Skeletal muscle tissue (tissue), 4 donors: ENCODE data around the gene PCDH20. TPM values are rescaled to one million over a fixed set of nuclear protein-coding genes. Genes with fewer than 3 reads are reported as not detected.
"Not testable (repeated sequence)": the region's sequence is repeated elsewhere in the genome, so short reads cannot be mapped to it uniquely, and the experiment has no call there.

Experiments
- H3K27ac ChIP-seq: one replicate; pipeline ENCODE4 v1.7.0; 2013; ENCODE audit warnings: mild to moderate bottlenecking, low read depth, low read length, inconsistent platforms
- H3K27me3 ChIP-seq, 3 donors: one replicate each; pipeline ENCODE4 v1.7.0; 2013; ENCODE audit warnings: low read length in 3 of 3; ENCODE audit not compliant: control insufficient read depth in 3 of 3, insufficient read depth in 3 of 3
- H3K36me3 ChIP-seq, 3 donors: one replicate each; pipeline ENCODE4 v1.7.0; 2013; ENCODE audit warnings: low read length in 3 of 3; ENCODE audit not compliant: control insufficient read depth in 3 of 3, insufficient read depth in 3 of 3
- H3K4me1 ChIP-seq, 3 donors: one replicate each; pipeline ENCODE4 v1.7.0; 2013; ENCODE audit warnings: low read length in 3 of 3, mild to moderate bottlenecking in 3 of 3; ENCODE audit not compliant: control insufficient read depth in 3 of 3, insufficient read depth in 3 of 3
- H3K4me3 ChIP-seq, 3 donors: one replicate each; pipeline ENCODE4 v1.7.0; 2013; ENCODE audit warnings: low read length in 3 of 3
- H3K9ac ChIP-seq, 3 donors: one replicate each; pipeline ENCODE4 v1.7.0; 2013; ENCODE audit warnings: low read length in 3 of 3, mild to moderate bottlenecking in 3 of 3, moderate library complexity in 2 of 3, low read depth in 1 of 3
- H3K9me3 ChIP-seq, 3 donors: one replicate each; pipeline ENCODE4 v1.7.0; 2013; ENCODE audit warnings: low read length in 3 of 3; ENCODE audit not compliant: control insufficient read depth in 3 of 3
- total RNA-seq: library from RNA; depleted of rRNA; stranded (reverse); fragments of >200 nt; gene quantifications from one replicate; pipeline ENCODE4 v1.2.3, GENCODE V29; 2014
- donor health status: Osteomylitis.

PCDH20 gene
- total RNA-seq, 1 donor from 2014 or later: 2.6 TPM

DNA sequence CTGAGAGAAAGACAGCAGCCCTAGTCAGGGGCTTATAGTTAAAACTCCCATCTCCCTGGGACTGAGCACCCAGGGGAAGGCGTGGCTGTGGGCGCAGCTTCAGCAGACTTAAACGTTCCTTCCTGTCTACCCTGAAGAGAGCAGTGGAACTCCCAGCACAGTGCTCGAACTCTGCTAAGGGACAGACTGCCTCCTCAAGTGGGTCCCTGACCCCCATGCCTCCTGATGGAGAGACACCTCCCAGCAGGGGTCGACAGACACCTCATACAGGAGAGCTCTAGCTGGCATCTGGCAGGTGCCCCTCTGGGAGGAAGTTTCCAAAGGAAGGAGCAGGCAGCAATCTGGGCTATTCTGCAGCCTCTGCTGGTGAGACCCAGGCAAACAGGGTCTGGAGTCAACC lies 51.0 kb downstream of the PCDH20 start:
- H3K27me3 ChIP-seq, H3K9ac ChIP-seq, H3K36me3 ChIP-seq, H3K9me3 ChIP-seq, H3K4me3 ChIP-seq, H3K4me1 ChIP-seq, H3K27ac ChIP-seq: not testable (repeated sequence)

DNA sequence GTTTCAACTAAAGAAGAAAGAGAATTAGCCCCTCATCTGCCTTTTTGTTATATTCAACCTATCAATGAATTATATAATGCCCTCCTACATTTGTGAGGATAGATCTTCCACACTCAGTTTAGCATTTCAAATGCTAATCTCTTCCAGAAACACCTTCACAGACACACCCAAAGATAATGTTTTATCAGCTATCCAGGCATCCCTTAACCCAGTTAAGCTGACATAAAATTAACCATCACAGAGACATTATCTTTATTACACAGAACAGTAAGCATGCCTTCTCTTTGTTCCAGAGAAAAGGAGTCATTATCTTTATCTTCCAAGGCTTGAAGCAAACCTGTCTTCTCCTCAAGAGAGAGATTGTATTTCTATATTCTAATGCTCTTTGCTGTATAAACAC lies 53.1 kb downstream of the PCDH20 start:
- no peaks in the 10 kb centered on the region for H3K27me3 ChIP-seq
- H3K4me1 ChIP-seq: no peaks in the 10 kb centered on the region
- H3K27ac ChIP-seq: no peak overlapping the region
- no peak overlapping the region for H3K4me3 ChIP-seq
- no peaks in the 10 kb centered on the region for H3K9me3 ChIP-seq
- H3K36me3 ChIP-seq: no peaks in the 10 kb centered on the region
- H3K9ac ChIP-seq: no peak overlapping the region
